Activated gamma-delta T cell (primary cell): ENCODE measurements around the gene SMIM32.

ENCODE experiments used
- DNase-seq: peaks from one replicate; lab custom pipeline; 2025; lab: John Stamatoyannopoulos, UW
- total RNA-seq, 2 donors: gene quantifications; one replicate each; lab custom pipeline; 2026; lab: John Stamatoyannopoulos, UW

SMIM32 gene
- 0 to 0.09 reads per million in 2 donors for total RNA-seq

GRCh38 chr5:136192526-136193321 is at the start of gene SMIM32:
Gene SMIM32 (minus strand): TSS chr5:136193162. CDS start chr5:136192524, 638 bp downstream.
- no peak for DNase-seq

GRCh38 chr5:136242611-136243010 is 49.6 kb upstream of the SMIM32 start:
- no peak for DNase-seq

- no peak for DNase-seq
Measured at GRCh38 chr5:136242136-136242535, 49.2 kb upstream of the SMIM32 start.

- DNase-seq: no peak
Measured at GRCh38 chr5:136240894-136241293, 47.9 kb upstream of the SMIM32 start.

GRCh38 chr5:136236479-136237083 is 43.6 kb upstream of the SMIM32 start:
- no peak for DNase-seq

GRCh38 chr5:136235321-136235720 is 42.4 kb upstream of the SMIM32 start:
- DNase-seq: no peak

GRCh38 chr5:136232316-136232715 is 39.4 kb upstream of the SMIM32 start:
- DNase-seq: no peak

GRCh38 chr5:136230176-136230575 is 37.2 kb upstream of the SMIM32 start:
- no peak for DNase-seq

- no peak for DNase-seq
Measured at GRCh38 chr5:136228136-136228757, 35.3 kb upstream of the SMIM32 start.

GRCh38 chr5:136226401-136226800 is 33.4 kb upstream of the SMIM32 start:
- no peak for DNase-seq

GRCh38 chr5:136225796-136226195 is 32.8 kb upstream of the SMIM32 start:
- no peak for DNase-seq

GRCh38 chr5:136222580-136223235 is 29.7 kb upstream of the SMIM32 start:
- DNase-seq: no peak

- no peak for DNase-seq
Measured at GRCh38 chr5:136221340-136221739, 28.4 kb upstream of the SMIM32 start.

GRCh38 chr5:136216230-136216629 is 23.3 kb upstream of the SMIM32 start:
- DNase-seq: no peak

- DNase-seq: no peak
Measured at GRCh38 chr5:136215812-136216211, 22.9 kb upstream of the SMIM32 start.

GRCh38 chr5:136213919-136214493 is 21.0 kb upstream of the SMIM32 start:
- DNase-seq: no peak

- DNase-seq: no peak
Measured at GRCh38 chr5:136212252-136212721, 19.3 kb upstream of the SMIM32 start.

GRCh38 chr5:136211282-136212040 is 18.5 kb upstream of the SMIM32 start:
- DNase-seq: no peak

- no peak for DNase-seq
Measured at GRCh38 chr5:136210259-136210658, 17.3 kb upstream of the SMIM32 start.

- no peak for DNase-seq
Measured at GRCh38 chr5:136209346-136209910, 16.5 kb upstream of the SMIM32 start.

- no peak for DNase-seq
Measured at GRCh38 chr5:136208916-136209315, 16.0 kb upstream of the SMIM32 start.
